SHP77 treated with DMSO at 0.1 percent for 48 hours (cell line): Measurements from ENCODE around the gene OARD1.

ENCODE experiments used
- DNase-seq: peaks from one replicate; lab custom pipeline; 2025; lab: John Stamatoyannopoulos, UW

Gene OARD1

GRCh38 chr6:41047745-41048732 is 24.1 kb downstream of the OARD1 start:
- no peak for DNase-seq

- DNase-seq: no peak
Measured at GRCh38 chr6:41047306-41047705, 24.9 kb downstream of the OARD1 start.

GRCh38 chr6:41046084-41046483 is 26.1 kb downstream of the OARD1 start:
- DNase-seq: no peak

- DNase-seq: no peak
Measured at GRCh38 chr6:41045664-41046063, 26.5 kb downstream of the OARD1 start.

- DNase-seq: no peak
Measured at GRCh38 chr6:41043151-41043550, 29.0 kb downstream of the OARD1 start.

- DNase-seq: no peak
Measured at GRCh38 chr6:41042226-41043055, 29.7 kb downstream of the OARD1 start, which contains the start of gene TSPO2. Gene TSPO2 (plus strand): TSS chr6:41042467. CDS start chr6:41042986, 519 bp downstream.

- no peak for DNase-seq
Measured at GRCh38 chr6:41040940-41041536, 31.1 kb downstream of the OARD1 start.

GRCh38 chr6:41040101-41040939 is 31.8 kb downstream of the OARD1 start:
- no peak for DNase-seq

- no peak for DNase-seq
Measured at GRCh38 chr6:41039060-41039998, 32.8 kb downstream of the OARD1 start, which contains the start of gene UNC5CL. Gene UNC5CL (minus strand): TSS chr6:41039221. CDS start chr6:41035074, 4,147 bp downstream.

GRCh38 chr6:41038205-41038604 is 34.0 kb downstream of the OARD1 start:
- DNase-seq: no peak

- DNase-seq: no peak
Measured at GRCh38 chr6:41037107-41037900, 34.9 kb downstream of the OARD1 start.

GRCh38 chr6:41036601-41037000 is 35.6 kb downstream of the OARD1 start:
- DNase-seq: no peak

GRCh38 chr6:41036186-41036585 is 36.0 kb downstream of the OARD1 start:
- no peak for DNase-seq

- DNase-seq: no peak
Measured at GRCh38 chr6:41033776-41034175, 38.4 kb downstream of the OARD1 start.

- DNase-seq: no peak
Measured at GRCh38 chr6:41032830-41033229, 39.3 kb downstream of the OARD1 start.

- no peak for DNase-seq
Measured at GRCh38 chr6:41028561-41029412, 43.4 kb downstream of the OARD1 start.

GRCh38 chr6:41027799-41028560 is 44.2 kb downstream of the OARD1 start:
- DNase-seq: peak; percentile 76

GRCh38 chr6:41027241-41027640 is 44.9 kb downstream of the OARD1 start:
- no peak for DNase-seq
